HCT116 (cell line): ENCODE data around the gene ZNF624. TPM values are rescaled to one million over a fixed set of nuclear protein-coding genes. Genes with fewer than 3 reads are reported as not detected.

Experiments
- ATAC-seq: fragments of 200-7000 bp; cut with Tn5 transposase; 2 replicates; pipeline ENCODE4 v1.9.1; 2020; ENCODE audit warnings: mild to moderate bottlenecking, moderate library complexity
- BruUV-seq: library from RNA; stranded (reverse); fragments of 400-500 nt; replicated peaks from 2 replicates; lab custom pipeline; 2021; lab: Mats Ljungman, UMichigan
- CTCF ChIA-PET: fragments of 300-600 bp; sonication (Branson Sonifier 250); formaldehyde crosslinking; loops from one replicate; lab custom pipeline; 2021; ENCODE audit warnings: antibody characterized with exemption; lab: Charles Lee
- POLR2A ChIA-PET: fragments of 300-600, 350-600 bp; sonication (Branson Sonifier 250); formaldehyde crosslinking; loops from one replicate; lab custom pipeline; 2021; ENCODE audit warnings: antibody characterized with exemption; lab: Charles Lee
- RAD21 ChIA-PET, 2 experiments: fragments of 300-600 bp; sonication (Branson Sonifier 250); formaldehyde crosslinking; loops; one replicate each; lab custom pipeline; 2023; ENCODE audit warnings: low total read pairs in 2 of 2; ENCODE audit not compliant: uncharacterized antibody in 2 of 2, unreplicated experiment in 2 of 2, low non-redundant PET in 1 of 2; lab: Charles Lee
- DNase-seq: peaks from one replicate; pipeline ENCODE4 v3.0.0-alpha.2; 2010; ENCODE audit warnings: low read depth, low spot score
- H2AFZ ChIP-seq: fragments of 200-600 bp; shearing (Covaris generic), sonication (generic); 2 replicates; pipeline ENCODE4 v1.6.1; 2017; ENCODE audit warnings: low read depth, mixed run types, mixed read lengths, antibody characterized with exemption, low read length; ENCODE audit not compliant: poor library complexity, severe bottlenecking
- H3K27ac ChIP-seq: 2 replicates; pipeline ENCODE4 v1.5.1; 2012; ENCODE audit warnings: low read depth, low read length
- H3K27me3 ChIP-seq: fragments of 200-600 bp; sonication (generic); 2 replicates; pipeline ENCODE4 v1.6.1; 2016; ENCODE audit warnings: mixed run types, low read length, mixed read lengths; ENCODE audit not compliant: insufficient read depth
- H3K36me3 ChIP-seq, 2 experiments: fragments of 200-500 bp in 1 of 2; fragments of 200-600 bp in 1 of 2; sonication (Bioruptor generic) in 1 of 2; sonication (generic) in 1 of 2; 2 replicates each; pipeline versions ENCODE4 v1.5.1 to v1.6.1; 2014 to 2016; ENCODE audit warnings: low read length in 2 of 2, inconsistent platforms in 1 of 2, mixed read lengths in 1 of 2, mixed run types in 1 of 2; ENCODE audit not compliant: insufficient read depth in 2 of 2, control insufficient read depth in 1 of 2
- H3K4me1 ChIP-seq, 2 experiments: fragments of 200-600 bp in 1 of 2; sonication (generic) in 1 of 2; 2 replicates each; pipeline versions ENCODE4 v1.5.1 to v1.6.1; 2012 to 2017; ENCODE audit warnings: low read length in 2 of 2, inconsistent platforms in 1 of 2, mild to moderate bottlenecking in 1 of 2, mixed read lengths in 1 of 2, mixed run types in 1 of 2, moderate library complexity in 1 of 2; ENCODE audit not compliant: insufficient read depth in 2 of 2, control insufficient read depth in 1 of 2
- H3K4me2 ChIP-seq: fragments of 200-600 bp; sonication (generic); 2 replicates; pipeline ENCODE4 v1.6.1; 2017; ENCODE audit warnings: mixed run types, low read length, mixed read lengths
- H3K4me3 ChIP-seq, 2 experiments: fragments of 200-600 bp in 1 of 2; sonication (generic) in 1 of 2; replicated peaks in 1 of 2; 2 replicates each; pipeline ENCODE4 v1.5.1; 2011 to 2016; ENCODE audit warnings: low read length in 2 of 2, control low read depth in 1 of 2, low read depth in 1 of 2, mild to moderate bottlenecking in 1 of 2, mixed read lengths in 1 of 2, mixed run types in 1 of 2
- H3K79me2 ChIP-seq: fragments of 200-600 bp; sonication (generic); 2 replicates; pipeline ENCODE4 v1.6.1; 2017; ENCODE audit warnings: mild to moderate bottlenecking, mixed run types, low read length, moderate library complexity, mixed read lengths; ENCODE audit not compliant: insufficient read depth
- H3K9ac ChIP-seq: fragments of 200-600 bp; sonication (generic); 2 replicates; pipeline ENCODE4 v1.6.1; 2016; ENCODE audit warnings: low read length, mixed read lengths
- H3K9me2 ChIP-seq: fragments of 200-600 bp; sonication (generic), shearing (Covaris generic); 2 replicates; pipeline ENCODE4 v1.6.1; 2017; ENCODE audit warnings: mixed run types, mild to moderate bottlenecking, moderate library complexity; ENCODE audit not compliant: insufficient read depth
- H3K9me3 ChIP-seq, 2 experiments: fragments of 200-500 bp in 1 of 2; fragments of 200-600 bp in 1 of 2; sonication (Bioruptor generic) in 1 of 2; sonication (generic) in 1 of 2; 2 replicates each; pipeline ENCODE4 v1.6.1; 2014 to 2017; ENCODE audit warnings: low read length in 2 of 2, mixed read lengths in 2 of 2, inconsistent platforms in 1 of 2, low read depth in 1 of 2, mild to moderate bottlenecking in 1 of 2, mixed run types in 1 of 2, moderate library complexity in 1 of 2; ENCODE audit not compliant: control insufficient read depth in 1 of 2, insufficient read depth in 1 of 2
- H4K20me1 ChIP-seq: fragments of 200-600 bp; sonication (generic), shearing (Covaris generic); 2 replicates; pipeline ENCODE4 v1.6.1; 2017; ENCODE audit warnings: mixed run types, mild to moderate bottlenecking, moderate library complexity; ENCODE audit not compliant: insufficient read depth
- ATF3 ChIP-seq: IDR thresholded peaks from 2 replicates; pipeline ENCODE4 v1.6.1; 2012
- CEBPB ChIP-seq: IDR thresholded peaks from 2 replicates; pipeline ENCODE4 v1.6.1; 2012; ENCODE audit warnings: low read depth
- EGR1 ChIP-seq: IDR thresholded peaks from 2 replicates; pipeline ENCODE4 v1.6.1; 2012; ENCODE audit warnings: low read depth
- ELF1 ChIP-seq: IDR thresholded peaks from 2 replicates; pipeline ENCODE4 v1.6.1; 2012; ENCODE audit warnings: low read depth, borderline replicate concordance
- EZH2 ChIP-seq: fragments of 200-600 bp; sonication (generic); IDR thresholded peaks from 2 replicates; pipeline ENCODE4 v1.6.1; 2017; ENCODE audit warnings: antibody characterized with exemption, mixed run types
- EZH2phosphoT487 ChIP-seq: fragments of 200-600 bp; IDR thresholded peaks from 2 replicates; pipeline ENCODE4 v1.6.1; 2018; ENCODE audit warnings: antibody characterized with exemption, borderline replicate concordance
- FOSL1 ChIP-seq: IDR thresholded peaks from 2 replicates; pipeline ENCODE4 v1.6.1; 2012; ENCODE audit warnings: low read depth
- JUND ChIP-seq: IDR thresholded peaks from 2 replicates; pipeline ENCODE4 v1.6.1; 2012
- MAX ChIP-seq: IDR thresholded peaks from 2 replicates; pipeline ENCODE4 v1.6.1; 2012
- POLR2A ChIP-seq: IDR thresholded peaks from 2 replicates; pipeline ENCODE4 v1.7.0; 2011; ENCODE audit warnings: borderline replicate concordance; ENCODE audit not compliant: insufficient read depth, insufficient read length; ENCODE audit errors: extremely low read depth
- POLR2AphosphoS5 ChIP-seq: IDR thresholded peaks from 2 replicates; pipeline ENCODE4 v1.6.1; 2011; ENCODE audit warnings: mild to moderate bottlenecking, low read depth, low read length, moderate library complexity
- RAD21 ChIP-seq: IDR thresholded peaks from 2 replicates; pipeline ENCODE4 v1.6.1; 2012; ENCODE audit warnings: low read depth, mild to moderate bottlenecking
- SIN3A ChIP-seq: IDR thresholded peaks from 2 replicates; pipeline ENCODE4 v1.6.1; 2012; ENCODE audit warnings: low read depth
- SP1 ChIP-seq: IDR thresholded peaks from 2 replicates; pipeline ENCODE4 v1.6.1; 2012; ENCODE audit warnings: low read depth
- SRF ChIP-seq: IDR thresholded peaks from 2 replicates; pipeline ENCODE4 v1.6.1; 2012; ENCODE audit warnings: low read depth
- ZBTB33 ChIP-seq: IDR thresholded peaks from 2 replicates; pipeline ENCODE4 v1.6.1; 2011; ENCODE audit warnings: mild to moderate bottlenecking, low read length, moderate library complexity; ENCODE audit not compliant: insufficient replicate concordance; ENCODE audit errors: extremely low read depth
- ZFX ChIP-seq: fragments of 450-650 bp; IDR thresholded peaks from 2 replicates; pipeline ENCODE4 v1.6.1; 2017
- ZNF274 ChIP-seq: fragments of 200-500 bp; sonication (Bioruptor generic); IDR thresholded peaks from 2 replicates; pipeline ENCODE4 v1.6.1; 2014; ENCODE audit warnings: mild to moderate bottlenecking, low read depth, low read length, inconsistent platforms
- intact Hi-C: fragments of 100-400 bp; cut with micrococcal nuclease; formaldehyde crosslinking; loops from 2 replicates; pipeline ENCODE4 v1.10.0; 2022
- total RNA-seq: library from RNA; stranded (reverse); gene quantifications from one replicate; pipeline ENCODE4 v1.2.1, GENCODE V29; 2021; ENCODE audit not compliant: unreplicated experiment

Gene ZNF624
- total RNA-seq, 1 experiment from 2014 or later, result 2.9 TPM

DNA sequence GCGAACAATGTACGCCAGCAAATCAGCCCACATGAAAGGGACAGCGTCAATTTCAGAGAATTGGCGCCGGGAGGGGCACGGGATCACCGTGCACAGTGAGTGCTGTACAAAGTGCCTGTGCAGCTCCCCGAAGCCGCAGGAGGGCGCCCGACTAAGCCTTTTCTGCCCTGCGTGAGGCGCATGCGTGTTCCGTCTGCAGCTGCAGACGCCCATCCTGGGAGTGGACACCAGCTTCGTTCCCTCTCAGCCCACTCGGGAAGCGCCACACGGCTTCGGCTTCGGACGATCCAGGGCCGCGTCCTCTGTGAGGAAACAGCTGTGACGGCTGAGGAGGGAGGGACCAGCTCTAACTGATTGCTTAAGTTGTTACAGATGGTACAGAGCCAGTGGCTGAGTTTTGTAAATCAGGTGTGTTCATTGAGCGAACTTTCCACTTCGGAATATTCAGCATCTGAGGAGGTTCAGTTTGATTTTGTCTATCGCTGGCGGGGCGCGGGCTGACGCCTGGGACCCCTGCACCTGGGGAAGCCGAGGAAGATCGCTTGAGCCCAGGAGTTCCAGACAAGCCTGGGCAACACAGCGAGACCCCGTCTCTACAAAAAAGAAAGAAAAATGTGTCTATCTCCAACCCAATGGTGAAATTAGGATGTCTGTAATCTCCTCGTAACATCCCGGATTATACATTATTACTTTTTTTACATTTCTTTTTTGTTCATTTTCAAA, 69.2 kb downstream of the ZNF624 start:
- POLR2A ChIA-PET, result no interaction called here
- intact Hi-C loops, result no loop called here
- no peaks in the 10 kb centered on the region for H4K20me1 ChIP-seq

More for the DNA sequence above, 69.2 kb downstream of the ZNF624 start:
- no TSS peak for BruUV-seq
- CTCF ChIA-PET, result no interaction called here
- no peaks in the 10 kb centered on the region for H3K79me2 ChIP-seq
- H3K9me3 ChIP-seq, result no peaks in the 10 kb centered on the region; a peak in 2 of 4 replicates
- H3K27ac ChIP-seq, result no peak overlapping the region
- no peak overlapping the region for H3K4me3 ChIP-seq
- H3K27me3 ChIP-seq, result no peaks in the 10 kb centered on the region
- H3K9ac ChIP-seq, result no peak overlapping the region
- RAD21 ChIA-PET, result no interaction called here
- H3K4me1 ChIP-seq, result peaks cover 0 to 2% of the 10 kb centered on the region in 2 experiments; a peak in 1 of 4 replicates
- ATAC-seq (no peak), DNase-seq (no peak)
- no peaks in the 10 kb centered on the region for H3K36me3 ChIP-seq
- H3K4me2 ChIP-seq, result no peak overlapping the region
- H2AFZ ChIP-seq, result no peak overlapping the region
- TF ChIP-seq EZH2, result no peak
- TF ChIP-seq ZFX, result no peak
- no peak for TF ChIP-seq JUND
- no peak for TF ChIP-seq MAX
- TF ChIP-seq ZNF274, result no peak
- no peak for TF ChIP-seq SRF
- no peak for TF ChIP-seq FOSL1
- TF ChIP-seq RAD21, result no peak
- TF ChIP-seq POLR2A, result no peak
- TF ChIP-seq ZBTB33, result no peak
- no peak for TF ChIP-seq SIN3A
- no peak for TF ChIP-seq POLR2AphosphoS5
- TF ChIP-seq EGR1, result no peak
- TF ChIP-seq ELF1, result no peak
- no peak for TF ChIP-seq SP1
- TF ChIP-seq ATF3, result no peak
- no peak for TF ChIP-seq EZH2phosphoT487
- TF ChIP-seq CEBPB, result no peak
- H3K9me2 ChIP-seq, result no peaks in the 10 kb centered on the region
